GM11168 (cell line): ENCODE data around the gene CADPS.

Experiments
- in situ Hi-C: fragments of 300-500 bp; cut with MboI; formaldehyde crosslinking; loops from one replicate; pipeline ENCODE4 v1.12.0; 2022; ENCODE audit warnings: low sequenced_read_pairs; ENCODE audit not compliant: unreplicated experiment

Gene CADPS

DNA sequence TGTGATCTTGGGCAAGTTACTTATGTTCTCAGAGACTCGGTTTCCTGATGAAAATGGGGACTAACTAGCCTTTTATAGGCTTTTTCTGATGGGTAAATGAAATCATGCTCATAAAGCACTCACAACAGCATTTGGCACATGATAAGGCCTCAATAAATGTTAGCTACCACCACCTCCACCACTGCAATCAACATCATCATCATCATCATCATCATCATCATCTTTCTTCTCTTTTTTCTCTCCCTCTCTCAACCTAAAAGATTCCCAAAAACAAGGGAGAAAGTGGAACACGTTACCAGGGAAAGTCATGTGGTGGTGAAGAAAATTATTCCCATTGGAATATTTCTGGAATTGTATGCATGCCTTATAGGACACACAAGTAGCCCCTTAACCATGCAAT, 468.3 kb downstream of the CADPS start:
- in situ Hi-C loops: no loop called here

DNA sequence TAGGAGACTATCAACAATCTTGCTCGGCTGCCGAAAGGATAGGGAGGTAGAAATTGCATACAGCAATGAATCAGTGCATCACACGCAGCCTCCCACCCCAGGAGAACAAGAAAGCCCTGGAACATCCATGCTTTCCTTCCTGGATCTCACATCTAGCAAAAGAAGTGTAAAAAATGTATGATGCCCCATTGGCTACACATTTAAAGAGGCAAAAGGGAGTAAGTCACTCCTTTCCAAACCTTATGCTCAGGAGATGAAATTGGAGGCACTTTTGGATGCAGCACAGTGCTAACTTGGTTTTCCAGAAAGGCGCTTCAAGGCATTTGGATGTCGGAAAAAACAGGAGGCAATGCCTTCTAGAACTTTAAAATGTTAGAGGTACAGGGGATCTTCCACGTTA, 469.6 kb downstream of the CADPS start:
- in situ Hi-C loops: no loop called here

DNA sequence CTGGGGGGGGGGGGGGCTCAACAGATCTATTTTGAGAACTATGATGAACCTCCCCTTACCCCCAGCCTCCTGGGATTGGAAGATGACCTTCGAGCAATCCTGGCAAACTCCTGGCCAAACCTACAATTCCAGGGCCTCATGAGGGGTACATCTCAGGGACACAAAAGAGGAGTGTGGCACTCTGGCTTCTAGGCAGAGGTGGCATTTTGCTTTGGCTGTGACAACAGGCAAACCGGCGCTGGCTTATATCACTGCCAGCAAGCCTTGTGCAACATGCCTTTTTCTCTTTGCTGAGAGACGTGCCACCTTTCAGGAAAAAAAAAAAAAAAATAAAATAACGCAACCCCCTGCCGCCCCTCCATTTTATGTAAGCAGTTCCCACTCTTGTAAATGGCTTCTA, 470.1 kb downstream of the CADPS start:
- in situ Hi-C loops: no loop called here

DNA sequence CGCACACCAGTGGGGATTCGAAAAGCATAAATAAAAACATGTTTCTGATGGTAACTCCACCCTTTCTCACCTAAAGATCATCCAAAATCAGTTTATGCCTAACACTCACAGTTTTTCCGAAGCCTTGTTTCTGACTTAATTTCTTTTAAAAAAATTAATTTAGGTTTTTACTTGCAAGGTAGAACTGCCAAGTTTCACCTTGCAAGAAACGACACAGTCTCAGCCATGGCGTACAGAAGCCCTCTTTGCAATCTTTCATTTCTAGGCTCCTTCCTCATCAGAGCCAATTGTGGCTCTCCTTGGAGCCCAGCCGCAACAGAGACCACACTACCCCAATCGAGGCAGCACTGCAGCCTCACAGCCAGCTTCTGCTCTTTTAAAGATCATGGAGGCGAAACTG, 470.9 kb downstream of the CADPS start:
- in situ Hi-C loops: no loop called here

- in situ Hi-C loops: no loop called here
These were observed 471.5 kb downstream of the CADPS start for GRCh38 chr3:62403765-62404164.

DNA sequence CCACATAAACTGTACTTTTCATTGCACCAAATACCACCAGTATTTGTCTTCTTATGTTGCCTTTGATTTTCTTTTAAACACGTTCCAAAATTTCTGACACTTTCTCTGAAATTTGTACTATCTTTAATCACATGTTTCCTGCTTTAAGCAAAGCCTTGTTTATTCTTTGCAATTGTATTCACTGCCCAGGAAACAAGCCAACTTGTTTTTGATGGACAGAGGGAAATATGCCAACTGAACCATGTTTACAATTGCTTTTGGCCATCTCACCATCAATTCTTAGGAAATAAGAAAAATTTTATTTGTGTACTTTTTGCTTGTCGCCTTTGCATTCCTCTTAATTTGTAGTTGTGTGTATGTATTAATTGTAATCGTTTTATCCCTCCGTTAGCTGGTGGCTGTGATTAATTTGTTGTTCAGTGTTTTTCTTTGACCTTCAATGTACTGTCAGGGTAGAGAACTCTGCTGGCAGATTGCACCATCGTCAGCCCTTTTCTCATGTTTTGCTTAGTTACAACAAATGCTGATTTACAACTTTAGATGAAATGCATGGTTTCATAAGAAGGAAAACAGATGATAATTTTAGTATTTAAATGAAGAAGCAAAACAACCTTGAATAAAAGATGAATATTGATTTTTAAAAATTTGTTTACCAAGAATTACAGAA, 482.5 kb downstream of the CADPS start:
- in situ Hi-C loops: no loop called here

DNA sequence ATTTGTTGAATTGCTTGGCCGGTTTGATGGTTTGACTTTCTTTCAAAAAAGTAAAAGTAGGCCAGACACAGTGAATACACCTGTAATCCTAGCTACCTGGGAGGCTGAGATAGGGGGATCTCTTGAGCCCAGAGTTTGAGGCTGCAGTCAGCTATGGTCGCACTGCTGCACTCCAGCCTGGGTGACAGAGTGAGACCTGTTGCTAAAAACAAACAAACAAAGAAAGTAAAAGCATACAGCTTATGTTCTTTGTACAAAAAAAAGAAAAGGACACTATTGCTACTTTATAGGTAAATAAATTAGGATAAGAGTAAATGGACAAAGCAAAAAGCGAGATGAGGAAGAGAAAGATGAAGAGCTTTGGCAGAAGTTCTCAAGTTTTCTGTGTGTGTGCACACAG, 488.0 kb downstream of the CADPS start:
- in situ Hi-C loops: no loop called here

DNA sequence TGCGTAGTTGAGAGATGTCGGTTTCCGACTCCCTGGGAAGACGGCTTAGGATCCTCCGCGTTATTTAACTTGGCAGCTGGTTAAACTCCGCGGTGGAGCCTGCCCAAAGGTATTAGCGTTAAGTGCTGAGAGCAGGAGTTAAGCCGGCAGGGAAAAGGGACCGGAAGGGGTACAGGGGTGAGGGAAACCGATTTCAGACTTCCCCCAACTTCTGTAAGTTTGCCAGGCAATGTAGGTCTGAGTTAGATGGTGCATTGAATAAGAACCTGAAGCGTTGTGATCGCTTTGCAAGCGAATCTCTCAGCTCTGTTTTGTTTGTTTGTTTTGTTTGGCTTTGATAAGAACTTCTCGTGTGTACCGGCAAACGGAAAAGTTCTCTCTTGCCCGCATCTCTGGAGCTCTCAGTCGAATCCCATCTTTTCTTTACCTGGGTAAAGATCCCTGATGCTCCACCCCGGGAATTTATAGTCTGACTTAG, 495.9 kb downstream of the CADPS start:
- in situ Hi-C loops: no loop called here

- in situ Hi-C loops: no loop called here
These were observed 496.3 kb downstream of the CADPS start for GRCh38 chr3:62378921-62379320.

- in situ Hi-C loops: no loop called here
These were observed 496.9 kb downstream of the CADPS start for GRCh38 chr3:62378311-62378789.

- in situ Hi-C loops: no loop called here
These were observed 498.0 kb downstream of the CADPS start for GRCh38 chr3:62376906-62377877.

- in situ Hi-C loops: no loop called here
These were observed 498.8 kb downstream of the CADPS start for GRCh38 chr3:62376454-62376720.

GRCh38 chr3:62375655-62376453, 499.4 kb downstream of the CADPS start:
- in situ Hi-C loops: no loop called here

DNA sequence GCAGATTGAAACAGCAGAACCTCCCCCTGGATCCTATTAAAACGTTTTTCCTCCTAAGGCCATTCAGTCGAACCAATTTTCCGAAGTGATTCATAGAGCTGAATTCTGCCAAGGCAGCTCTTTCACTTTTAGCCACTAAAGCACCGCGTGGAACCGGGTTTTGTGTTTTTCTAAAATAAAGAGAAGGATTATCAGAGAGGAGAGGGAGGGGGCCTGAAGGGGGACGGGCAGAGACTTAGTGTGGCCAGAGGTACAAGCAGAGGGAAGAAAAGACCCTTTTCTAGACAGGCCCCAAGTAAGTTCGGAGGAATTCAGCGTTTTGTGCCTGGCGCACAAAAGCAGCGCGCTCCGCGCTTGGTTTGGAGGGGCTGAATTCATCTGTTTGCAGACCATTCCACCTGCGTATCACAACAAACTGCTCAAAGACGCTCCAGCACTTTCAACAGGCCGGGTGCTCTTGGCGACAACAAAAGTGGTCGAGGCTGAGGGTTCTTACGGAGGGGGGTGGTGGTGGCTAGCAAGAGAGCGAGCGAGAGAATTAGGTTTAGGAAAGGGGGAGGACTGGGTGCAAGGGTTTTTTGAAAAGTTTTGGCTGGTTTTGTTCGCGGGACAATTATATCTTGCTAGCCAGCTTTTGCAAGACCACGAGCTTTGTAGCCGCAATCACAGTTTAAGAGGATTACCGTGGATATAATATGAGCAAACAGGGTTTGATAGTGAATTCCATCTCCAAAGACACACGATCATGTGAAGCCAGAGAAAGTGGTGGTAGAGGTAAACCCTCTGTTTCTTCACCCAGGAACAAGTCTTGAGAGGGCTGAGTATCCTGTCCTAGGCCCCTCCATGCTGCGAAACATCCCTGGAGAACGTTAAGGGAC, 500.6 kb downstream of the CADPS start:
- in situ Hi-C loops: no loop called here

GRCh38 chr3:62373714-62374333, 501.4 kb downstream of the CADPS start:
- in situ Hi-C loops: no loop called here

GRCh38 chr3:62373215-62373614, 502.0 kb downstream of the CADPS start, which contains the start of gene FEZF2:
TSS of gene FEZF2 (minus strand) at chr3:62373550. CDS start at chr3:62372868, 682 bp downstream.
- in situ Hi-C loops: no loop called here

DNA sequence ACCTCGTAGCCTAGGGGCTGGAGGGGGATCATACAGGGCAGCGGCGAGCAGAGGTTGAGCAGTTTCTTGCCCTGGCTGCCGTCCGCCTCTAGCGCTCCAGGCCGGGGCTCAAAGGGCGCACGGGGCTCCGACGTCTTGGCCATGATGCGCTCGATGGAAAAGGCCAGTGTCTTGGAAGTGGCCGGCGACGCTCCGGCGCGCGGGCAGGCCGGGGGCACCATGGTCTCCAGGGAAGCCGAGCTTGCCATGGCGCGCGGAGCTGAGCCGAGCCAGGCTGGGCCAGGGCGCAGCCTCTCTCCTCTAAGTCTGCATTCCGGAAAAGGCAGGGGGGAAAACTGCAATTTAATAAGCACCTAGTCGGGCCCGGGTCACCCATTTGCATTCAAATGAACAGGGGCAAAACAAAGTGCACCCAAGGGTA, 502.6 kb downstream of the CADPS start:
- in situ Hi-C loops: no loop called here

- in situ Hi-C loops: no loop called here
These were observed 503.3 kb downstream of the CADPS start for GRCh38 chr3:62371720-62372591.
